Middle frontal gyrus (tissue), 1 donor: ENCODE measurements around the gene MCTP2.
"Not testable (repeated sequence)": the region's sequence is repeated elsewhere in the genome, so short reads cannot be mapped to it uniquely, and the experiment has no call there.

Experiments
- DNase-seq: peaks from one replicate; pipeline ENCODE4 v3.0.0-alpha.2; 2015; ENCODE audit warnings: low spot score; ENCODE audit errors: extremely low spot score

Gene MCTP2

DNA sequence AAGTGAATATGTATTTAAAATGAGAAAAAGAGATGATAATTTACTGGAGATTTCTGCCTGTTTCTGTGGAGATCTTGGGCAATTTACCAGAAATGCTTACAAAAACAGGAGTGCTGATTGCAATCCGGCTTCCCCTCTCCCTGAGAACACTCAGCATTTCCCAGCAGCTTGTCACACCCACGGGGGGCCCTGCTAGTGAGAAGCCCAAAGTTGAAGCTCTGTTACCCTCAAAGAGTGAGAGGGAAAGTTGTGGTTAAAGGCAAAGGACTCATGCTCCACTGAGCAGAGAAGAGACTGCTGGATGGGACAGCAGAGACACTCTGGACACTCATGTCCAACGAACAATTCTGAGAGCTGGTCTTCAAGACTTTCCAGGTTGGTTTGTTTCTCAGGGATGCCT lies 2.9 kb downstream of the MCTP2 start:
- no peak for DNase-seq

DNA sequence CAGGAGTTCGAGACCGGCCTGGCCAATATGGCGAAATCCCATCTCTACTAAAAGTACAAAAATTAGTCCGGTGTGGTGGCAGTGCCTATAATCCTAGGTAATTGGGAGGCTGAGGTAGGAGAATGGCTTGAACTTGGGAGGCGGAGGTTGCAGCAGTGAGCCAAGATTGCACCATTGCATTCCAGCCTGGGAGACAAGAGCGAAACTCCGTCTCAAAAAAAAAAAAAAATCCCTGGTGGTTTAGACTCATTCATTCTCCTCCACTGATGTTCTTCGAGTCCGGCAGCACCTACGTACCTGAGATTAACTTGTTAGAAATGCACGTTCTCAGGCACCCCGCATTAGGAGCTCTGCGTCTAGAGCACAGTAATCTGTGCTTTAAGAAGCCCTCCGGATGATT lies 3.7 kb downstream of the MCTP2 start:
- no peak for DNase-seq

DNA sequence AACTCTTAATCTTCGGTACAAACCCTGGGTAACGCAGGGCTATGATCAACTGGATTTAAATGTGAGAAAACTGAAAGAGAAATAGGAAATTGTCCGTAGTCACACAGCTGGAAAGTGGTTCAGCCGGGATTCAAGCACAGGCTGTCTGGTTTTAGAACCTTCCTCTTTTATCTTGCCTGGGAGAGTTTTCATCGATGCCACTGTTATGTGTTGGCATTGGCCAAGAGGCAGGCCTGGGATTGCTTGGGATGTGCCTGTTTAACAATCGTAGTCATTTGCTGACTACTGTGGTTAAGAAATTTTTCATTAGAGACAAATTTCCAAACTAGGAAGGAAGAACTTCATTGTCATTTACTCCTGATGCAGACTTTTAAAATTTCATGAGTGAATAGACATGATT lies 4.3 kb downstream of the MCTP2 start:
- no peak for DNase-seq

DNA sequence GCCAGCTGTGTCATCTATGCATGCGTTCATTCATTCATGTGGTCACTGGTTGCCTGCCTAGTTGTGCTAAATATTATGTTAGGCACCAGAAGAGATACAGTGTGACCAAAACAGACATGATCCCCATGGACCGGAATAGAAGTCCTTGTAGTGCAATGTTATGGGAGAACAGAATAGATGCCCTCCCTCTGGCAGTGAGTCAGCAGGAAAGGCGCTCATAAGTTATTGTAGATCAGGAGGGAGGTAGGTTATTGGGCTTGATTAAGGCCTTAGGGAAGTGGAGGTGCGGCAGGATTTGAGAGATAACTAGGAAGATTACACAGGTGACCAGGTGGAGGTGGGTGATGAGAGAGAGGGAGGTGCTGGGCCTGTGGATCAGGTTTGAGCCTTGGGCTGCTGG lies 5.2 kb downstream of the MCTP2 start:
- no peak for DNase-seq

DNA sequence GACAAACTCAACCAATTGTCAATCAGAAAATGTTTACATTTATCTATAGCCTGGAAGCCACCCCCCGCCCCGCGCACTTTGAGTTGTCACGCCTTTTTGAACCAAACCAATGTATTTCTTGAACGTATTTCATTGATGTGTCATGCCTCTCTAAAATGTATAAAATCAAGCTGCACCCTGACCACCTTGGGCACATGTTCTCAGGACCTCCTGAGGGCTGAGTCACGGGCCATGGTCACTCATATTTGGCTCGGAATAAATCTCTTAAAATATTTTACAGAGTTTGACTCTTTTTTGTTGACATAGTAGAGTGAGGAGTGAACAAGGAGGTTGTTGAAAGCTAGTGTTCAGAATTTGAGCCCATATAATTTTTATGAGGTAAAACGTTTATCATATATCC lies 6.5 kb downstream of the MCTP2 start:
- DNase-seq: no peak

DNA sequence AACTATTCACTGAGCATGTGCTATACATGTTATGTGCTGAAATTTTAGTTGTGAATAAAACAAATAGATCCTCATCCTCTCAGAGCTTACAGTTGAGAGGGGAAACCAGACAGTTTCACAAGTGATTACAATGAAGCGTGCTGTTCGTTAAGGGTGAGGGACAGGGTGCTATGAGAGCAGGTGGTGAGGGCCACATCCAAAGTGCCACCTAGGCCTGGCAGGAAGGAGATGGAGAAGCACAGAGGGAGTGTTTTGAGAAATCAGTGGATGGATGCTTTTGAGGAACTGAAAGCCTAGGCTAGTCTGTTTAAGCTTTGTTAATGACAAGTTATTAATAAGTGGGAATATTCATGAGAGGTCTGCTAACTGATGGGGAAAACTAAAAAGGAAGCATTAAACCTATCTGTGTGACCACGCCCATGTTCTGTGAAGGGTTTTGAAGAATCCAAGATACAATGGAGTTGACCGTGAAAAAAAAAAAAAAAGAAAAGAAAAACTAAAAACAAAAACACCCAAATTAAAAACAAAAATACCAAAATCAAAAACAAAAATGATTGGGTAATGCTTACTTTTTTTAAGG lies 7.3 kb downstream of the MCTP2 start:
- DNase-seq: no peak

DNA sequence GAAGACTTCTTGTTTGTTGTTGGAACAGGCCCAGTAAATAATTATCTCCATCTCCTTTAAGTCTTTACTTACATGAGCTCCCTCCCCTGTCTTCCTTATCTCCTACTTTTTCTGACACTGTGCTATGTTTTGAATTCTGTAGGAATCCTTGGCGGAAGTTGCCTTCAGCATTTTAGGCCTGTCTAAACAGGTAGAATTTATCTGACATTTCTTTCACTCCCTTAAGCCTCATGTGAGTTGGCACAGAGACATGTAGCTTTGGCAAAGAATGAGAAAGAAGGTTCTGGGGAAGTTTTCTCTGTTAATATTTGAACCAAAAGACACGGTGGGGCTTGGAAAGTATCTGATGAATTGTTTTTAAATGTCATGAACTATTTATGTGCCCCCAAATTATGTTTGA lies 8.1 kb downstream of the MCTP2 start:
- no peak for DNase-seq

DNA sequence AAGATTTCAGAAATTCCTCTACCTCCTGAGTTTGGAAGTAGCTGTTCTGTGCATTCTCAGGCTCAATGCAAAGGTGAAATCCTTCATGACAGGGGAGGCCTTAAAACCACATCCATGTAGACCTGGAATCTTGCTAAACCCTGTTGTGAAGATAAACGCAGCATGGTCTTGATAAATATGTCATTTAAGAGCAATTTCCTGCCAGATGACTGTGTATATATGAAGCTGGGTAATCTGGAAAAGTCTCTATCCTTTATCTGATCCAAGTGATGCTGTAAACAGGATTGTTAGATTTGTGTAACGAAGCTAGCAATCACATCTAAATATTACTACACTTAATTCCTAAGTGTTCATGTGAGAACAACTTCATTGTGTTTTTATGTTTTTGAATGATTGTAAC lies 9.1 kb downstream of the MCTP2 start:
- no peak for DNase-seq

DNA sequence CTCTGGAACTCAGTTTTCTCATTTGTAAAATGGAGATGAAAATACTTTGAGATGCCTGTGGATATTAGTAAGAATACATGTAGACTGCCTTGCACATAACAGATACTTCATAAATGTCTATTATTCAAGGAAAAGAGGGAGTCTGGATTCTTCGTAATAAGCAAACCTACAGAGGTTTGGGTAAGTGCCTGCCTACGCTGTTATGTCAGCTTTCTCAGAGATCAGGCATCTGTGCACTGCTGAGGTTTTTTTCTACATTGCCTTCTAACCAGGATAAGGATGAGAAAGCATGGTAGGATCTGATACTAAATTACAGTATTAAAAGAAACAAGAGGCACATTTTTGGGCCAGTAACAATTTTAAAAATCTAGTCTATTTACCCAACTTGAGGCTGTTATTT lies 10.9 kb downstream of the MCTP2 start:
- no peak for DNase-seq

DNA sequence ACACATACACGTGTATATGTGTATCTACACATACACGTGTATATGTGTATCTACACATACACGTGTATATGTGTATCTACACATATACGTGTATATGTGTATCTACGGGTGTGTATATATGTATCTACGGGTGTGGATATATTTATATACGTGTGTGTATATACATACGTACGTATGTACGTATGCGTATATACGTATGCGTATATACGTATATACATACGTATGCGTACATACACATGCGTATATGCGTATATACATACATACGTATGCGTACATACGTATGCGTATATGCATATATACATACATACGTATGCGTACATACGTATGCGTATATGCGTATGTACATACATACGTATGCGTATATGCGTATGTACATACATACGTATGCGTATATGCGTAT lies 11.6 kb downstream of the MCTP2 start:
- not testable (repeated sequence) for DNase-seq

DNA sequence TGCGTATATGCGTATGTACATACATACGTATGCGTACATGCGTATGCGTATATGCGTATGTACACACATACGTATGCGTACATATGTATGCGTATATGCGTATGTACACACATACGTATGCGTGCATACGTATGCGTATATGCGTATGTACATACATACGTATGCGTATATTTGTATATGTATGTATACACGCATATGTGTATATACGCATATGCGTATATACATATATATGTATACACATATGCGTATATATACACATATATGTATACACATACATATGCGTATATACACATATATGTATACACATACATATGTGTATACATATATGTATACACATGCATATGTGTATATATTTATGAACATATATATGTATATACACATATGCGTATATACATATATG lies 12.1 kb downstream of the MCTP2 start:
- DNase-seq: no peak

DNA sequence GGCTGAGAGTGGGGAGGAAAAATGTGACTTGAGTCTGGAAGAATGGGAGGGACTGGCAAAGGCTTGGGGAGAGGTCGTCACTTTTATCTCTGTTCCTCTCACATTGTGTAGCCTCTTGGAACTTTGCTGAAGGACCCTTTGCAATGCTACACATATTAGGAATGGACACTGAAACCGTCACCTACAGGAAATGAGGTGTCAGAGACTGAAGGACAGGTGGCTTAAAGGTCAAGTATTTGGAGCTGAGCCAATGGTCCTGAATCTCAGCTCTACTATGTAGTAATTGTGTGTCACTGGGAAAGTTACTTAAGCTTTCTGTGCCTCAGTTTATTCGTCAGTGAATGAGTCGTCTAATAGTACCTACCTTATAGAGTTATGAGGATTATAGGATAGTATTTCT lies 14.7 kb downstream of the MCTP2 start:
- DNase-seq: no peak

DNA sequence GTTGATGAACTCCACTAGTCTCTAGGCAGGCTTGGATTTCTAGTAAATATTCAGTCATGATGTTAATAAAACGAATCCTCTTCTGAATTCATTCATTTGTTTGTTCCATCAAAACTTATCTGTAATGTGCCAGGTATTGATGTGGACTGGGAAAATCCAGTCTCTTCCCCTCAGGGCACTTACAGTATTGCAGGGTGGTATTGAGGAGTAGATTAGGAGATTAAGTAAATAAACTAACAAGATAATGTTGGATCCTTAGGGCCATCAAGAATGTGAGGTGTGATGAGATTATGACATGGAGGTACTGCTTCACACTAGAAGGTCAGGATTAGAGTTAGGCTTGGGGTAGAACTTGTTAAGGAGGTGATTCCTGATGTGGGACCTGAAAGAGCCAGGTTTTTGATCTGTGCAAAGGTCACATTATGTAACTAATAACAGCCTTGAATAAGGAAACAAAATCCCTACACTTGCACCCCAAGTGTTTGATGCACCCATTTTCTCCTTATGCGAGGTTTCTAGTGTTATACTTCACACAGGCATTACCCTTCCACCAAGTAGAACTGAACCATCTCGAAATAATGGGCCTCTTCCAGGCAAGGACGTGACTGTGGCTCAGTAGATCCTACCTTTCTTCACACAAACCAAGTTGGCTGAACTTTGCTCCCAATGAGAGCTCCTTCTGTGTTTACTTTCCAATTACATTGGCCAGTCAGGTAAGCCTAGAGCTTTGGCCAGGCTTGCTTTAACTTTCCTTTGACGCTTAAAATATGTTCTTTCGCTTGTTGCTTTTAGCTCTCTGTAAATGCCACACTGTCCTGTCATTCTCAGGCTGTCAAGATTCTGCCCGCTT lies 16.7 kb downstream of the MCTP2 start:
- DNase-seq: no peak

DNA sequence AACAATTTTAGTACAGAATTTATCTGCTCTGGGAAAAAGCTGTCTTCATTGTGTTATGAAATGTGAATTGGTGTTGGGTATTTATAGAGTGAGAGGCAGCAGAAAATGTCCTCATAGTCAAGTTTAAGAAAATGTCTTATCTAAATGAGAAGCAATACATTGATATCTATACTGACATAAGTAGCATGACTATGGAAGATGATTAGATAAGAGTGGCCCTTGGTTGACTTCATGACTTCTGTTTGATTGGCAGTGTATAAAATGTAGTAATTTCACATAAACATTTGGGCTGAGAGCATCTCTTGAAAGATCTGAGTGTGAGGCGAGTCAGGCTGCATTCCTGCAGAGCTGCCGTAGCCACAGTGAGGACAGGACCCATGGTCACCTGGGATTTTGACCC lies 19.4 kb downstream of the MCTP2 start:
- no peak for DNase-seq

DNA sequence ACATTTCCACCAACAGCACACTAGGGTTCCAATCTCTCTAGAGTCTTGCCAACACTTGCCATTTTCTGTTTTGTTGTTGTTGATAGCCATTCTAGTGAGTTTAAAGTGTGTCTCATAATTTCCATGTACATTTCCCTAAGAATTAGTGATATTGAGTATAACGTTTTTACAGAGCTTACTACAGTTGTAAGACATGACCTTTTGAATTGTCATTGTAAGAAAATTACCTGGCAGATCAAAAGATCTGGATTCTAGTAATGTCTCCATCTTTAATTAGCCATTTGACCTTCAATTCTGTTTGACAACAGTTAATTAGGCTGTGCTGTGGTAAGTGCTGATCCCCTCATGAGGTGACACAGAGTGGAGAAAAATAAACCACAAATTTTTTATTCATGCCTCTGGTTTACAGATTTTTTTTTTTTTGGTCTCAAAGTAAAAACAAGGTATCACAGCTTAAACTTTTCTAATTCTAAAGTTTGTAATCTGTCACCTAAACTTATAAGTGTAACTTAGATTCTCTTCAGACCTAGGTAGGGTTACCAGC lies 20.9 kb downstream of the MCTP2 start:
- no peak for DNase-seq

DNA sequence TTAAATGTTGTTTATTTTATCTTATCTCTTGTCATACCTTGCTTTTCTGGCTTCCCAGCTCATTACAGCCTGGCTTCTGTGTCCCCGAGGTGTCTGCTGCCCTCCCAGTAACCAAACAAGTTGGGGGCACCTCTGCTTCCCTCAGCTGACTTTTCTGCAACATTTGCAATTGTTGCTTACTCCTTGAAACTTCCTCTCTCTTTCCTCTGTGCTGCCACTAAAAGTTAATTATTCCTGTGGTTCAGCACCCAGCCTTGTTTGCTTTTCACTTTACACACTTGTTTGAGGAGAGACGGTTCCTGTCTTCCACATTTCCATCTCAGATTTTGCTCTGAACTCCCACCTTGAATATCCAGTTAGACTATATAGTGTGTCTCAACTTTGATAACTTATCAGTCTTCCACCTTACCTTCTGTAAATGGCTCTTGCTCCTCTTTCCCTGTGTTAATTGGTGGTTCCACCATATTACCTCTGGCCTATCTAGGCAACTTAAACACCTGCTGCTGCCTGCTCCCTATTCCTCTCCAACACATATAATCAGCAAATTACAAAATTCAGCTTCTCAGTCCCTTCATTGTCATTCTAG lies 21.6 kb downstream of the MCTP2 start:
- no peak for DNase-seq

DNA sequence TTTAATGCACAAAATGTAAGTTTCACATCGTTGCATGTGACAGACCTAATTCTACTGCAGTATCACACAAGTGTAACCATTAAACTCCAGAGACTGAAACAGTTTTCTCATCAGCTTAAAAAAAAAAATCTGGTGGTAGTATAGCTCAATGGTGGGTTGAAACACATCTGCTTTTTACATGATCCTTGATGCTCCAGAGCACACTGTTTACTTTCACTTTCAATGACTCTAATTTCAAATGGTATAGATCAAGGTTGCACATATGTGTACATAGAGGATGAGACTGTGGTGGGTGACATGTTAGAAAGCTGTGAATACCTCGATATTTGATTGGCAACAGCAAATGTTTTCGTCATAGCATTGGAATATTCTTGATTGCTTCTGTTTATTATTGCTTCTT lies 22.4 kb downstream of the MCTP2 start:
- DNase-seq: no peak

DNA sequence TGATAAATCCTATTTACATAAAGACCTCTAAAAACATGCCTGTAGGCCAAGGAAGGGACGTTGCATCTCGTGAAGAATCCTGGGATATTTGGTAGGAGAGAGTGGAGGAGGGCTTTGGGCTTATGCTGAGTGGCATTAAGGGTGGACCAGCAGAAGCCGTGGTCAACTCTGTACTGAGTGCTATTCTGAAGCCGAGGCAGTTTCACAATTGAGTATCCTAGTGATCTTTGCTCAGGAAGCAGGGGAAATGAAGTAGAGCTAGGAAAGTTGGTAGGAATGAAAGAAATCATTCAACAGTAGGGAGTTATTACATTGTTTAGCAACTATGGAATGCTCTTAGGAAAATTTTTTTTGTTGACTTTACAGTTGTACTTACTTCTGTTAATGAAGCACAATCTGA lies 24.2 kb downstream of the MCTP2 start:
- no peak for DNase-seq

DNA sequence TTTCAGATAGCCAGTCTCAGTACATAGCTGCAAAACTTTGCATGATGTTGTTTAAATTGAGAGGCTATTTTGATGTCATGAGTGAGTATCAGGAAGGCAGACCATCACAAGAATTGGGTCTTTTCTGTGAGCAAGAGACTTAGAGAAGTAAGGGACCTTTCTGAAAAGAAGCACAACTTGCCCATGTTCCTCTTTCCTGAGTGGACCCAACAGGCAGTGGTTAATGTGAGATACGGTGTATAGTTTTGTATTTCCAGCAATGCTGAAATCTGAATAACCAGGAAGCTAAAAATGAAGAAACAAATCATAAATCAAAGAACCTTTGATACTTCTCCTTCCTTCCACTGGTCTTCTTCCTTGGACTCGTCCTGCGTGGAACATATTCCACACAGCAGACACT lies 25.1 kb downstream of the MCTP2 start:
- DNase-seq: no peak

DNA sequence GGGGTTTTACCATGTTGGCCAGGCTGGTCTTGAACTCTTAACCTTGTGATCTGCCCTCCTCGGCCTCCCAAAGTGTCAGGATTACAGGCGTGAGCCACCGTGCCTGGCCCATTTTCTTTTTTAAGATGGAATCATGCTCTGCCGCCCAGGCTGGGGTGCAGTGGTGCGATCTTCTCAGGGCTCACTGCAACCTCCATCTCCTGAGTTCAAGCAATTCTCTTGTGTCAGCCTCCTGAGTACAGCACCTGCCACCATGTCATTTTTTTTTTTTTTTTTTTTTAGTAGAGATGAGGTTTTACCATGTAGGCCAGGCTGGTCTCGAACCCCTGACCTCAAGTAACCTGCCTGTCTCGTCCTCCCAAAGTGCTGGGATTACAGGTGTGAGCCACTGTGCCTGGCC lies 26.4 kb downstream of the MCTP2 start:
- not testable (repeated sequence) for DNase-seq

DNA sequence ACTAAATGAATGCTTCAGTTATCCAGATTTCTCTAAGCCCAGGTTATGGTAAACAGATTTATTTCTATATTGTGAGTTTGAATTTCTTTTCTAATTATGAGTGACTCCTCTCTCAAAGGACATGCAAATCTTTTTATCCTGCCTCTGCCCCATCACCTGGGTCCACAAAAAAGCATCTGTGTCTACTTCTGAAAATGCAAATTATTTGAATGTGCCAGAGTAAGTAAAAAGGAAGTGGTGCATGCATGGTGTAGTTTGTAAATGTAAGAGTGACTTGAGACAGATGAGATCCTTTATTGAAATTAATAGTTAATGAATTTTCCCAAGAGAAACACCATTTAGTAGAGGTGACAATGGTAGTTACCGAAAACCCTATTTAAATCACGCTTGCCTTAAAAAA lies 26.9 kb downstream of the MCTP2 start:
- DNase-seq: no peak

DNA sequence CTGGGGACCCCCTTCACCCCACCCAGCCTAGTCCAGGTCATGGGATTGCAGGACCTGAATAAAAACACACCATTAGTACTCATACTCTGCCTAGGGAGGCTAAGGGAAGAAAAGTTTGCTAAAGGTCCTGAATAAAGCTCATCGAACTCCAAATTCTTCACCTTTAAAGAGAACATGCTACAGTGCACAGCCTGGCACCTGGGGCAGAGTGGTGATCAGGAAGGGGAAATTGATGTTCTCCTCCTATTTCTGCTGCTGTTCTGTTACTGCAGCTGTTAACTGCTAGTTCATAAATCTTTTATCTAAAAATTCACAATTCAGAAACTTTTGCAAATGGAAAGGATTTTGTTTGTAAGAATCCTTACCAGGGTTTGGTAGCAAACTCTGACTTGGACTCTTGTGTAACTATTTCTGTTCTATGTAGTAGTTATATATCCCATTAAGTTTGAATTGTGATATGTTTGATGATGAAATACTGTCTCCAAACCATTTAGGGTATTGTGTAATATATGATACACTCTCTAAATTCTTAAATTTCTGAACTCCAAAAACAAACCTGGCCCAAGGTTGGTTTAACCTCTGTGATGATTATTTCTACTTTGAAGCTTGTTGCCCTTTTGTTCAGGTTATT lies 27.9 kb downstream of the MCTP2 start:
- no peak for DNase-seq
